ENCODE measurements around the gene ST6GALNAC2. TPM values are rescaled to one million over a fixed set of nuclear protein-coding genes. Genes with fewer than 3 reads are reported as not detected.

Gene ST6GALNAC2
- total and polyA plus RNA-seq, 2 experiments from 2014 or later, result 0.65 to 0.96 TPM

- H3K4me3 ChIP-seq, result no peak overlapping the region
- H3K9ac ChIP-seq, result no peak overlapping the region
- WGBS, 2 experiments (ENCODE audit: low coverage in 1 of 2, low lambda C conversion rate in 2 of 2, missing lambda C conversion rate in 2 of 2), result 91 to 92% methylated on average over 8 of the region's 8 CpGs
- H3K4me2 ChIP-seq (ENCODE audit: unreplicated experiment), result no peak overlapping the region
- no peak overlapping the region for H2AFZ ChIP-seq
- no peaks in the 10 kb centered on the region for H3K9me3 ChIP-seq (ENCODE audit: low read depth)
- H3K79me2 ChIP-seq (ENCODE audit: insufficient read depth), result peaks cover 8% of the 10 kb centered on the region
- no peak overlapping the region for H3K27ac ChIP-seq
- peaks cover 16% of the 10 kb centered on the region for H3K4me1 ChIP-seq (ENCODE audit: insufficient read depth)
- in situ Hi-C loops (cut with MboI), result no loop called here
- H3K9me2 ChIP-seq (ENCODE audit: insufficient read depth), result no peaks in the 10 kb centered on the region
- no peak for TF ChIP-seq EZH2 (IDR thresholded peaks at IDR 0.05; ENCODE audit: insufficient read depth, poor library complexity, severe bottlenecking)
- TF ChIP-seq EZH2phosphoT487 (IDR thresholded peaks at IDR 0.05; ENCODE audit: insufficient read depth, low read depth), result no peak
- H3F3A ChIP-seq (ENCODE audit: insufficient read depth), result peaks cover 24% of the 10 kb centered on the region
- H3K36me3 ChIP-seq (ENCODE audit: low read depth), result no peaks in the 10 kb centered on the region
- no peaks in the 10 kb centered on the region for H4K20me1 ChIP-seq (ENCODE audit: insufficient read depth)
- DNase-seq, result no peak
- H3K27me3 ChIP-seq (replicated peaks; ENCODE audit: insufficient read depth), result no peaks in the 10 kb centered on the region
These were observed 32.3 kb downstream of the ST6GALNAC2 start for GRCh38 chr17:76553178-76553908.

DNA sequence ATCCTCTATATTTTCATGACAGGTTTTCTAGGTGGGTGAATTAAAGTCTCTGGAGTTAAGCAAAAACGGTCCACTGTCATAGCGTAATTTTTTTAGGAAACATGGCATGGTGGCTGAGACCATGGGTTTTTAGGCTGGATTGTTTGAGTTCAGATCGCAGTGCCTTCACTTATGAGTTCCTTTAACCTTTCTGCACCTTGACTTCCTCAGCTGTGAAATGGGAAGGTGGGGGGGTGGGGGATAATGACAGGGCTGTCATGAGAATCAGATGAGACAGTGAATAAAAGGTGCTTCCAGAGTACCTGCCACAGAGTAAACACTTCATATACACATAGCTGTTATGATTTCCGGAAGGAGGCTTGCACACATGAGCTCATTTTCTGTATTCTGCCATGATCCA lies 34.0 kb downstream of the ST6GALNAC2 start:
- Histone ChIP-seq H3K9ac (no peak overlapping the region), H2AFZ (0 out of 2 replicates have a peak overlapping the region, but pooled peaks have one; percentile 7), H3K4me1 (ENCODE audit: insufficient read depth) (peaks cover 20% of the 10 kb centered on the region), H3K4me2 (ENCODE audit: unreplicated experiment) (no peak overlapping the region), H3K27ac (peak overlapping the region; percentile 40; the same call in 1 of the 2 replicates), H4K20me1 (ENCODE audit: insufficient read depth) (no peaks in the 10 kb centered on the region), H3K4me3 (no peak overlapping the region), H3K9me3 (ENCODE audit: low read depth) (no peaks in the 10 kb centered on the region), H3K27me3 (replicated peaks; ENCODE audit: insufficient read depth) (no peaks in the 10 kb centered on the region), H3K9me2 (ENCODE audit: insufficient read depth) (no peaks in the 10 kb centered on the region), H3K79me2 (ENCODE audit: insufficient read depth) (no peaks in the 10 kb centered on the region), H3F3A (ENCODE audit: insufficient read depth) (peaks cover 35% of the 10 kb centered on the region), H3K36me3 (ENCODE audit: low read depth) (no peaks in the 10 kb centered on the region)
- TF ChIP-seq EZH2phosphoT487 (IDR thresholded peaks at IDR 0.05; ENCODE audit: insufficient read depth, low read depth), result no peak
- no peak for TF ChIP-seq EZH2 (IDR thresholded peaks at IDR 0.05; ENCODE audit: insufficient read depth, poor library complexity, severe bottlenecking)
- in situ Hi-C loops (cut with MboI), result no loop called here
- 65 to 69% methylated on average over 4 of the region's 4 CpGs for WGBS, 2 experiments (ENCODE audit: low coverage in 1 of 2, low lambda C conversion rate in 2 of 2, missing lambda C conversion rate in 2 of 2)
- no peak for DNase-seq

DNA sequence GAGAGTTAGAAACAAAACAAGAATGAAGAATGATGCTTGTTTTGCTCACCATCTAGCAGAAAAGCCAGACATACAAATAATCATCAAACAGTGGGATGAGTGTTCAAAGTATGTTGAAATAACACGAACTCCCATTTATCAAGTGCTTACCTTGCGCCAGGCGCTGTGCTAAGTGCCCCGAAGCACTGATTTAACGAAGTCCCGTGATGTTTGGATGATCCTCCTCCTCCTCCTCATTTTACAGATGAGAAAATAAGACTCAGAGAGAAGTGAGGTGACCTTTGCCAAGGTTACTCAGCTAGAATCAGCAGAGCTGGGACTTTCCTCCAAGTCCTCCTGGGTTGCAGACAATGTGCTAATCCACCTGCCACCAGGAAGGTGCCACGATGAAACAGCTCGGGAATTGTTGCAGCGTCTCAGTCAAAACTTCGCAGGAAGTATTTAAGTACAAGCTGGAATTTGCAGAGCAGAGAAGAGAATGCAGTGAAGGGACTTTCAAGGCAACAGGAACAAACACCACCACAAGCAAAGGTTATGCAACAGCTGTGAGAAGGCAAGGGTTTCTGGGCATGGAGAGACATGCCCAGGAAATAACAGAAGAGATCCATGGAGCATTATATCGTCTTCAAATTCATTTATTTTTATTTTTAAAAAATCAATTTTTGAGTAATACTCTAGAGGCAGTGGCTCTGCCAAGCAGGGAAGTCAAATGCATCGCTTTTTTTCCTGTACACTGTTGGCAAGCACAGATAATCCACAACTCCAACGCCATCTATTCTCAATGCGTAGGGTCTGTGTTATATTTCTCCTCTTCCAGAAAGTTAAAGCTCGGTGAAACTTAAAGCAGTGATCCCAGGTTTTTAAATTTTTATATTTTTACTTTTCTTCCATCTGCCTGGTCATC lies 34.7 kb downstream of the ST6GALNAC2 start:
- 0 out of 2 replicates have a peak overlapping the region, but pooled peaks have one; percentile 7 for H2AFZ ChIP-seq
- H3K4me1 ChIP-seq (ENCODE audit: insufficient read depth), result peaks cover 20% of the 10 kb centered on the region
- peak overlapping the region; percentile 48 for H3K4me2 ChIP-seq (ENCODE audit: unreplicated experiment)
- H3K27ac ChIP-seq, result peak overlapping the region; percentile 40
- no peak overlapping the region for H3K9ac ChIP-seq
- H3K79me2 ChIP-seq (ENCODE audit: insufficient read depth), result no peaks in the 10 kb centered on the region
- no peaks in the 10 kb centered on the region for H3K9me3 ChIP-seq (ENCODE audit: low read depth)
- DNase-seq, result peak; percentile 64
- no peaks in the 10 kb centered on the region for H3K36me3 ChIP-seq (ENCODE audit: low read depth)
- H3K27me3 ChIP-seq (replicated peaks; ENCODE audit: insufficient read depth), result no peaks in the 10 kb centered on the region
- H3K9me2 ChIP-seq (ENCODE audit: insufficient read depth), result no peaks in the 10 kb centered on the region
- H4K20me1 ChIP-seq (ENCODE audit: insufficient read depth), result no peaks in the 10 kb centered on the region
- in situ Hi-C loops (cut with MboI), result no loop called here
- no peak for TF ChIP-seq EZH2 (IDR thresholded peaks at IDR 0.05; ENCODE audit: insufficient read depth, poor library complexity, severe bottlenecking)
- TF ChIP-seq EZH2phosphoT487 (IDR thresholded peaks at IDR 0.05; ENCODE audit: insufficient read depth, low read depth), result no peak
- 73 to 76% methylated on average over 15 of the region's 15 CpGs for WGBS, 2 experiments (ENCODE audit: low coverage in 1 of 2, low lambda C conversion rate in 2 of 2, missing lambda C conversion rate in 2 of 2)
- H3K4me3 ChIP-seq, result no peak overlapping the region
- peaks cover 36% of the 10 kb centered on the region for H3F3A ChIP-seq (ENCODE audit: insufficient read depth)

GRCh38 chr17:76549539-76549938 lies 36.1 kb downstream of the ST6GALNAC2 start:
- no peaks in the 10 kb centered on the region for H4K20me1 ChIP-seq (ENCODE audit: insufficient read depth)
- no peaks in the 10 kb centered on the region for H3K27me3 ChIP-seq (replicated peaks; ENCODE audit: insufficient read depth)
- no peak for DNase-seq
- H2AFZ ChIP-seq, result no peak overlapping the region
- H3K4me2 ChIP-seq (ENCODE audit: unreplicated experiment), result no peak overlapping the region
- H3K9me3 ChIP-seq (ENCODE audit: low read depth), result no peaks in the 10 kb centered on the region
- H3F3A ChIP-seq (ENCODE audit: insufficient read depth), result peaks cover 36% of the 10 kb centered on the region
- in situ Hi-C loops (cut with MboI), result no loop called here
- H3K4me3 ChIP-seq, result no peak overlapping the region
- 90 to 91% methylated on average over 7 of the region's 7 CpGs for WGBS, 2 experiments (ENCODE audit: low coverage in 1 of 2, low lambda C conversion rate in 2 of 2, missing lambda C conversion rate in 2 of 2)
- no peak overlapping the region for H3K27ac ChIP-seq
- TF ChIP-seq EZH2phosphoT487 (IDR thresholded peaks at IDR 0.05; ENCODE audit: insufficient read depth, low read depth) (no peak), EZH2 (IDR thresholded peaks at IDR 0.05; ENCODE audit: insufficient read depth, poor library complexity, severe bottlenecking) (no peak)
- H3K9ac ChIP-seq, result no peak overlapping the region
- no peaks in the 10 kb centered on the region for H3K79me2 ChIP-seq (ENCODE audit: insufficient read depth)
- H3K9me2 ChIP-seq (ENCODE audit: insufficient read depth), result no peaks in the 10 kb centered on the region
- no peaks in the 10 kb centered on the region for H3K36me3 ChIP-seq (ENCODE audit: low read depth)
- H3K4me1 ChIP-seq (ENCODE audit: insufficient read depth), result peaks cover 20% of the 10 kb centered on the region
